ENCODE data around the gene OR10AG1. TPM values are rescaled to one million over a fixed set of nuclear protein-coding genes. Genes with fewer than 3 reads are reported as not detected.

OR10AG1 gene
- not detected in 2 replicates for total RNA-seq

DNA sequence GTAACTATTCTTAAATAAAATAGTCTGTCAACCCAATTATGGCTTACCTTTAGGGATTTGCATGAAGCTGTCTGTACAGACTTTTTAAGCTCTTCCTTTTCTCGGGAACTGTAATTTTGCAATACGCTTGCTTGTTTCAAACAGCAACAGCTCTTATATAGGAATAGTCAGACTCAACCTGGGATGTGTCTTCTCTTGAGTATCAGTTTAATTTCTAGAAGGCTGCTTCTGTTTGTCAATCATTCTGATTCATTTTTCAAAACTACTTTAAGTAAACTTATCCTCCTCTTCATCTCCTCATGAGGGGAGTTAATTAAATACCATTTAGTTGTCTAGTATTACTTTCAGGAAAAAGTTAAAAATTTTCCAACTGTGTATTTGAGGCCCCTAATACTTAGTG lies at the start of gene OR10AG1:
TSS of gene OR10AG1 (minus strand) at position 101 of the 400 bp plus-strand sequence. CDS start at position 63, 38 bp downstream.
- intact Hi-C loops (cut with micrococcal nuclease): no loop called here

DNA sequence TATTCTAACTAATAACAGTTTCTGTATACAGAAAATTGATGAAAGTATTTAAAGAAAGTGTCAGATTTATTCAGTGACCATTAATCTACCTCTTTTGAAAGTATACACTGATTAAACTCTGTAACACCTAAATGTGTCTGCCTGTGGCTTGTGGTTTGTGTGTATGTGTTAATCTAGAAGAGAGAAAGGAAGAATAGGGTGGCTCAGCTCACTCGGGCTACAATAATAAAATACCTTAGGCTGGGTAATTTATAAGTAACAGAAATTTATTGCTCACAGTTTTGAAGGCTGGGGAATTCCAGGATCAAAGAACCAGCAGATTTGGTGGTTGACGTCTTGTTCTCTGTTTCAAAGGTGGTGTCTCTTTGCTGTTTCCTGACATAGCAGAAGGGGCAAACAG lies 44.1 kb upstream of the OR10AG1 start:
- intact Hi-C loops (cut with micrococcal nuclease): no loop called here

DNA sequence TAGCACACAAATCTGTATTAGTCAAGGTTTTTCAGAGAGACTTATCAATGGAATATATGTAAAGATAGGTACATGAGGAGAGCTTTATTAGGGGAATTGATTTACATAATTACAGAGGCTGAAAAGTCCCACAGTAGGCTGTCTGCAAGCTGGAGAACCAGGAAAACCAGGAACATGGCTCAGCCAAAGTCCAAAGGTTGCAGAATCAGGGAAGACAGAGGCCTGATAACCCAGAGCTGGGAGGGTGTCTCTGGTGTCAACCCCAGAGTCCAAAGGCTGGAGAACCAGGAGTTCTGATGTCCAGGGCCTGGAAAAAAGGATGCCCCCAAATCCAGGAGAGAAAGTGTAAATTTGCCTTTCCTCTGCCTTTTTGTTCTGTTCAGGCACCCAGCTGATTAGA lies 41.0 kb upstream of the OR10AG1 start:
- intact Hi-C loops (cut with micrococcal nuclease): no loop called here

GRCh38 chr11:55994525-55994924 lies 24.8 kb upstream of the OR10AG1 start, which contains the start of gene OR5F1:
OR5F1 (minus strand) TSS chr11:55994625; CDS start chr11:55994625, 0 bp downstream.
- intact Hi-C loops (cut with micrococcal nuclease): no loop called here

DNA sequence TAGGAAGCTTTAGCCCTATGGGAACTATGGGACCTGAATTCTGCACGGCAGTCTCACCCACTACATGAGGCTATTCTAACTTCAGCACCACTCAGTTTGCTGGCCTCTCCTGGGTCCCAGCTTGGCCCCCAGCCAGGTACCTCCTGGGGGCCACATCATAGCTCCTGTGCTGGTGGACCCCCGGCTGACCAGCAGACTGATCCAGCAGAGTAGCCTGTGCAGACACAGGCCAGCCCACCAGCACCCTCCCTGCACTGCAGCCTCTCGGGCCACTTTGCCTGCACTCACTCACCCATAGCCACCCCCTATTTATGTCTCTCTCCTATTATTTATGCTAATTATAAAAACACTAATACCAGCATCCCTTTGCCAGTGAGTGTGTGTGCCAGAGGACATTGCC lies 1.2 kb upstream of the OR10AG1 start:
- intact Hi-C loops (cut with micrococcal nuclease): no loop called here

GRCh38 chr11:55967914-55968313 lies 1.8 kb downstream of the OR10AG1 start:
- intact Hi-C loops (cut with micrococcal nuclease): no loop called here

DNA sequence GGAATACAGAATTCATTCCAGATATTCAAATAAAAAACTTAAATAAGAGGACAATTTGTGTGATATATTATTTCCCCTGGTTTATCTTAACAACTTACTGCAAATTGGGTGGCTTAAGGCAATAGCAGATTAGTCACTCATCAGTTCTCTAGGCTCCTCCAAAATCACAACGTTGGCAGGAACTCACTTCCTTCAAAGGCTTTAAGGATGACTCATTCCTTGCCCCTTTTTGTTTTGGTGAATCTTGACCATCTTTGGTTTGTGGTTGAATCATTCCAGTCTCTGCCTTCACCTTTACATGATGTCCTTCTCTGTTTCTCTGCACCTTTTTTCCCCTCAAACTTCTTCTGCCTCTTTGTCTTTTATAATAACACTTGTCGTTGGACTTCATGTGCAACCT lies 3.4 kb downstream of the OR10AG1 start:
- intact Hi-C loops (cut with micrococcal nuclease): no loop called here

- intact Hi-C loops (cut with micrococcal nuclease): no loop called here
Observed at GRCh38 chr11:55956521-55956920, 13.2 kb downstream of the OR10AG1 start.

DNA sequence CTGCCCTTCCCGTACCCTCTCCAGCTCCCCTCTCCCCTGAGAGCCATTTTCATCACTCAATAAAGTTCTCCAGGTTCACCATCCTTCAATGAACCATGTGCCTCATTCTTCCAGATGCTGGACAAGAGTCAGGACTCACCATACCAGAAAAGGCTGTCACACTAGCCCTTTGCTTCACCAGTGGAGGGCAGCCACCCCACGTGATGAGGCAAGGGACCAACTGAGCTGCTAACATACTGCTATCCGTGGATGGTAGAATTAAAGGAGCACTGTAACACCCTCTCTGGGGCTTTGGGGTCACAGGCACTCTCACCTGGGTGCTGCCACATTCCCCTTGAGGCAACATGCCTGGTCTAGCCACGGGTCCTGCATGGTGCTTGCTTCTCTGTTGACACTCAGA lies 20.4 kb downstream of the OR10AG1 start:
- intact Hi-C loops (cut with micrococcal nuclease): no loop called here

DNA sequence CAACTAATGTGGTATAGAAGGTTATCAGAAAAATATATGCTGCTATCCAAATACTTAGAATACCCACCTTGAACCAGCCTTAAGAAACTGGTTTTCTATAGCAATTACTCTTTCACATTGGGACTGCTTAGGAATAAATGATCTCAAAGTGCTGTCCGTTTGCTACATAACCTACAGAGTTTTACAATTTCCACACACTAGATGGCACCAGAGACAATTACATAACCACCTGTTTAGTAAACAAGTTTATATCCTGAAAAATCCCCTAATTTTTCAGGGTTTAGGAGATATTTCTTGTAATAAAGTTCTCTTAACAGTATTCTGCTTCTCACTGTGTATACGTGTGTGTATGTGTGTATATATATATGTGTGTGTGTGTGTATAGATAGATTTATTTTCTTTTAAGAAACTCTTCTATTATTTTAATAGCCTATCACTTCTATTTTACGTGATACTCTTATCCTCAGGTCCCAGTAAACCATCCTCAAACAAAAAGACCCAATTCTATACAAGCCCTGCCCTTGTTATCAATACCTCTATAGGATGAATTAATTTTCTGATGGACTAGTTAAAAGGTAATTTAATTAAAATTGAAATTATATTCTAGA lies 26.9 kb downstream of the OR10AG1 start:
- intact Hi-C loops (cut with micrococcal nuclease): no loop called here

DNA sequence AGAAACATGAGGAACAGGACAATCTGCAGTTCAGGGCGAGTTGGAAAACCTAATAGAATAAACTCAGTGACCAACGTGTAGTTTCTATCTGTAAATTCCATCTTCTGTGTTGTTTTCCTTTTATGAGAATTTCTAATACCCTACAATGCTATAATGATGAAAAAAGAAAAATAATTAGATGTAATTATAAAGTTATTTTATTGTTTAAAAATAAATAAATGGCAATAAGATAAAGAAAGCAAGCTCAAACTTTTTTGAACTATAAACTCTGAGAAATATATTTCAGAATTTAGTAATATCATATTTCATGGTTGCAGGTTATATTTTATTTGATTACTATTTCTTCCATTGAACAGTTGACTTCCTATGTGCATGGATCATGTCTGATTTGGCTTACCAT lies 33.4 kb downstream of the OR10AG1 start, which contains the start of gene OR5I1:
TSS of gene OR5I1 (minus strand) at position 101 of the 400 bp plus-strand sequence. CDS start at position 101, 0 bp downstream.
- intact Hi-C loops (cut with micrococcal nuclease): no loop called here

DNA sequence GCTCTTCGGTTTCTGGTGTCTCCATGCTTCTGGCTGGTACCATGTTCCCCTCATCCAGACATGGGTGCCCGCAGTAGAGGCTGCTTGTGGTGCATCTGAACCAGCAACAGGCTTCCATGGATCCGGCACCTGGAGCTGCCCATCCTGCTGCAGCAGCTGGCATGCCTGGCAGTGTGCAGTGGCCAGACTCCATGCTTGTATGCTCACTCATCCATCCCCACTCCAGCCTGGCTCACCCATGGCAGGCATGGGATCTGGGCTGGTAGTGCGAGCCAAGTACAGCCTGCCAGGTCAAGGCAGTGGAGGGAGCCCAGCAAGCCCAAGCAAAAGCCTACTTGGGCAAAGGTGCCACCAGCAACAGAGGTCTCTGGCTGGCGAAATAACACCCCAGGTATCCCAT lies 49.2 kb downstream of the OR10AG1 start:
- intact Hi-C loops (cut with micrococcal nuclease): no loop called here

Other genes starting within 250 kb of the OR10AG1 start
- gene OR5D13, start 196.5 kb downstream of the OR10AG1 start, total RNA-seq: not detected in 2 replicates
- not detected in 2 replicates for gene OR5D14, start 174.4 kb downstream of the OR10AG1 start, total RNA-seq
- not detected in 2 replicates for gene OR5L1, start 158.6 kb downstream of the OR10AG1 start, total RNA-seq
- not detected in 2 replicates for gene OR5D18, start 150.3 kb downstream of the OR10AG1 start, total RNA-seq
- gene OR5L2, start 142.7 kb downstream of the OR10AG1 start, total RNA-seq: not detected in 2 replicates
- gene OR5D16, start 131.2 kb downstream of the OR10AG1 start, total RNA-seq: not detected in 2 replicates
- not detected in 2 replicates for gene TRIM51, start 86.6 kb downstream of the OR10AG1 start, total RNA-seq
- gene OR5W2, start 55.4 kb downstream of the OR10AG1 start, total RNA-seq: not detected in 2 replicates
- gene OR5I1, start 33.5 kb downstream of the OR10AG1 start, total RNA-seq: not detected in 2 replicates
- gene OR5F1, start 24.7 kb upstream of the OR10AG1 start, total RNA-seq: not detected in 2 replicates
- not detected in 2 replicates for gene OR5AS1, start 57.7 kb upstream of the OR10AG1 start, total RNA-seq
- gene OR8I2, start 123.4 kb upstream of the OR10AG1 start, total RNA-seq: not detected in 2 replicates
- not detected in 2 replicates for gene OR8H2, start 133.7 kb upstream of the OR10AG1 start, total RNA-seq
- not detected in 2 replicates for gene OR8H3, start 152.4 kb upstream of the OR10AG1 start, total RNA-seq
- not detected in 2 replicates for gene OR8J3, start 170.3 kb upstream of the OR10AG1 start, total RNA-seq
- not detected in 2 replicates for gene OR8K5, start 190.4 kb upstream of the OR10AG1 start, total RNA-seq
- gene OR5J2, start 206.7 kb upstream of the OR10AG1 start, total RNA-seq: not detected in 2 replicates